DOHH2 (cell line): ENCODE results near the gene TLE3.

ENCODE experiments used
- CTCF ChIP-seq: fragments of 200-600 bp; sonication (generic); IDR thresholded peaks from one replicate; pipeline ENCODE4 v1.5.1; 2014; ENCODE audit warnings: antibody characterized with exemption, mild to moderate bottlenecking, low read depth, low read length; ENCODE audit not compliant: poor library complexity, severe bottlenecking
- EZH2phosphoT487 ChIP-seq: fragments of 200-600 bp; sonication (generic); IDR thresholded peaks from 2 replicates; pipeline ENCODE4 v1.6.1; 2017; ENCODE audit warnings: borderline replicate concordance, mild to moderate bottlenecking, antibody characterized with exemption, low read length, moderate library complexity, mixed read lengths

DNA sequence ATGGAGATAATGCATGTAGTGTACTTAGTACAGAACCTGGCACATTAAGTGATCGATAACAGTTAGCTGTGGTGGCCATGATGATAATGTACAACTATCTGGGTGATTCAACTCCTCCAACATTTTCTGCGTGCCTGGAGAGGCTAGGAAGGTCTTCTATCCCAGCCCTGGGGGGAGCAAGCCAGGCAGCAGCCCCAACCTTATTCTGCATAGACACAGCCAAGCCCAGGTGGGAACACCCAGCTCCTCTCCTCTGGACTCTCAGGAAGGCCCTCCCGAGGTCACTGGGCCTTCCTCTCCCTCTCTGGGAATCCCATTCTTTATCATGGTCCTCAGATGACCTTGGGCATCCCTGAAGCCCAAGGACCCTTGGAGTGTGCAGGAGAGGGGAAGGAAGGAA is 5.1 kb upstream of the TLE3 start:
- TF ChIP-seq CTCF (no peak), EZH2phosphoT487 (no peak)
